Measurements from ENCODE around the gene KRTAP12-4. TPM values are rescaled to one million over a fixed set of nuclear protein-coding genes. Genes with fewer than 3 reads are reported as not detected.
"Not testable (repeated sequence)": the region's sequence is repeated elsewhere in the genome, so short reads cannot be mapped to it uniquely, and the experiment has no call there.

KRTAP12-4 gene
- total and polyA plus RNA-seq, 9 donors: not detected

- H3K27me3 ChIP-seq: no peaks in the 10 kb centered on the region
- no peak overlapping the region for H3K27ac ChIP-seq
- no peak for DNase-seq
- H3K9me3 ChIP-seq: peaks cover 0 to 2% of the 10 kb centered on the region in 2 donors
- no peaks in the 10 kb centered on the region for H3K36me3 ChIP-seq
- intact Hi-C loops (cut with DNase I): no loop called here
- no peaks in the 10 kb centered on the region for H3K4me1 ChIP-seq (ENCODE audit: insufficient read depth)
- WGBS, 3 donors: 64 to 66% (median 64%) methylated on average over 18 of the region's 18 CpGs
- TF ChIP-seq POLR2A (IDR thresholded peaks at IDR 0.05) (no peak), CTCF (IDR thresholded peaks at IDR 0.05) (no peak), EP300 (IDR thresholded peaks at IDR 0.05) (no peak)
- no peak overlapping the region for H3K4me3 ChIP-seq
Measured at GRCh38 chr21:44628707-44629391, 25.6 kb downstream of the KRTAP12-4 start.

GRCh38 chr21:44627831-44628233 is 26.6 kb downstream of the KRTAP12-4 start:
- H3K4me3 ChIP-seq; intact Hi-C loops (cut with DNase I); H3K27me3 ChIP-seq; H3K36me3 ChIP-seq; H3K9me3 ChIP-seq; DNase-seq; H3K27ac ChIP-seq; H3K4me1 ChIP-seq (ENCODE audit: insufficient read depth): not testable (repeated sequence)
- 21 to 32% (median 22%) methylated on average over 13 to 15 of the region's 15 CpGs for WGBS, 3 donors

GRCh38 chr21:44627181-44627822 is 27.2 kb downstream of the KRTAP12-4 start:
- H3K4me3 ChIP-seq; H3K27me3 ChIP-seq; H3K27ac ChIP-seq; H3K9me3 ChIP-seq; H3K36me3 ChIP-seq; intact Hi-C loops (cut with DNase I); H3K4me1 ChIP-seq (ENCODE audit: insufficient read depth); DNase-seq: not testable (repeated sequence)
- 67 to 81% (median 72%) methylated on average over 14 to 20 of the region's 20 CpGs for WGBS, 3 donors

GRCh38 chr21:44626673-44627143 is 27.8 kb downstream of the KRTAP12-4 start, which contains the start of gene KRTAP10-9:
Gene KRTAP10-9, plus strand, starts transcription at chr21:44627093. Its CDS starts 79 bp downstream, at chr21:44627172.
- no peaks in the 10 kb centered on the region for H3K4me1 ChIP-seq (ENCODE audit: insufficient read depth)
- intact Hi-C loops (cut with DNase I): no loop called here
- no peak for TF ChIP-seq EP300 (IDR thresholded peaks at IDR 0.05)
- TF ChIP-seq CTCF (IDR thresholded peaks at IDR 0.05): no peak
- no peak for TF ChIP-seq POLR2A (IDR thresholded peaks at IDR 0.05)
- H3K27ac ChIP-seq: no peak within 1 kb of the TSS
- no peaks in the 10 kb centered on the region for H3K36me3 ChIP-seq
- H3K27me3 ChIP-seq: no peaks in the 10 kb centered on the region
- WGBS, 3 donors: 47 to 59% (median 55%) methylated on average over 7 of the region's 7 CpGs
- H3K4me3 ChIP-seq: no peak within 1 kb of the TSS
- no peak for DNase-seq
- H3K9me3 ChIP-seq: peaks cover 0 to 5% of the 10 kb centered on the region in 2 donors

GRCh38 chr21:44626262-44626661 is 28.2 kb downstream of the KRTAP12-4 start:
- TF ChIP-seq CTCF (IDR thresholded peaks at IDR 0.05) (no peak), POLR2A (IDR thresholded peaks at IDR 0.05) (no peak), EP300 (IDR thresholded peaks at IDR 0.05) (no peak)
- DNase-seq: no peak
- Histone ChIP-seq H3K27ac (no peak overlapping the region), H3K4me1 (ENCODE audit: insufficient read depth) (no peaks in the 10 kb centered on the region), H3K36me3 (no peaks in the 10 kb centered on the region), H3K4me3 (no peak overlapping the region), H3K9me3 (peaks cover 0 to 5% of the 10 kb centered on the region in 2 donors), H3K27me3 (no peaks in the 10 kb centered on the region)
- WGBS, 3 donors: 72 to 85% (median 76%) methylated on average over 10 of the region's 10 CpGs
- intact Hi-C loops (cut with DNase I): no loop called here
